ENCODE data around the gene EIPR1.

The EIPR1 gene

DNA sequence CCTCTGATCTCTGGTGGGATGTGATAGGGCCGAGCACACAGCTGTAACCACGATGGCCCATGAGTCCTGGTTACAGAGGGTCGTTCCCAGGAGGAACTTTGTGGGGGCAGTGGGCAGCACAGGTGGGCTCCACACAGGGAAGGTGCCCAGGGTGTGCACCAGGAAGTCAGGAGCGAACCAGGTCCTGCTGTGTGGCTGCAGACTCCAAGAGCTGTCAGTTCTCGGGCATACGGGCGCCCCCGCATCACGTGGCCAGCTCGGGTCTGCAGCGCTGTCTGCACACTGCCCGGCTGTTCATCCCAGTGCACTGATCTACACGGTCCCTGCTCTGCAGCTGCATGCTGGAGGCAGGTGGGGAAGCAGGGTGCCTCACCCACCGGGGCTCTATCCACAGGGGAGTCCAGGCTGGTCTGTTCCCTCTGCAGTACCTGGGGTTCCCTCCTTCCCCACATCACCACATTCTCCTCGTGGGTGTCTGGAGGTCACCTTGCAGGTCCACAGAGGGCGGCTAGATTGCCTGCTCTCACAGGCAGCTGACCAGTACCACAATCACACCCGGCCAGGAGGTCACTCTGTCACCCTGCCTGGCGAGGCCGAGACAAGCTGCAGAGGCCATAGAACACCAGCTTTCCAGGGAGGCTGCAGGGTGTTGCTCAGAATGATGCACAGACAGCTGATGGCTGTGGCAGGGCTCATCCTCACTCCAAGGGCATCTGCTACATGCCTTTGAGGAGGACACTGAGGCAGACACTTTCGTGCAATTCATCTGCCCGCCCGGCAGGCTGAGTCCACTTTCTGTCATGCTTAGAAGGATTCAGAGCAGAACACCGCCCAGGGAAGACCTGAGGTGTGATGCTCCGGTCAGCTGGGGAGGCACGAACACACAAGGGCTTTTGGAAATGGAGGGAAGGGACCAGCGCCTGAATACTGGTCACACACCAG lies 202.7 kb downstream of the EIPR1 start:
- no peak for DNase-seq (ENCODE audit: low spot score)

DNA sequence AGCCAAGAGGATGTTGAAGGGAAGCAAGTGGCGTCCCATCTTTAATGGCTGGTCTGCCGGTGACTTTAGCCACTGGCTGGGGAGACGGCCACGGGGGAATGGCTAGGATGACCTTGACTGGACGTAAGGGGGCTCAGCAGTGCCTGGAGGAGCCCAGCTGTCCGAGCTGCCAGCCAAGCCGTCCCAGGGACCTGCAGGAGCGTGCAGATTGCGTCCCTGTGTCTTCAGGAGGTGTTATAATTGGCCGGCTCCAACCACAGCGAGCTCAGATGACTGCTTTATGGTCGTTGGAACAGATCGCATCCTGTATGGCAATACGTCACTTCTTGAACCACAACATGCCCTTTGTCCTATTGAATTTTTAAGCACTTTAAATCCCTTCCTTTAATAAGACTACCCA lies 204.6 kb downstream of the EIPR1 start:
- no peak for DNase-seq (ENCODE audit: low spot score)

DNA sequence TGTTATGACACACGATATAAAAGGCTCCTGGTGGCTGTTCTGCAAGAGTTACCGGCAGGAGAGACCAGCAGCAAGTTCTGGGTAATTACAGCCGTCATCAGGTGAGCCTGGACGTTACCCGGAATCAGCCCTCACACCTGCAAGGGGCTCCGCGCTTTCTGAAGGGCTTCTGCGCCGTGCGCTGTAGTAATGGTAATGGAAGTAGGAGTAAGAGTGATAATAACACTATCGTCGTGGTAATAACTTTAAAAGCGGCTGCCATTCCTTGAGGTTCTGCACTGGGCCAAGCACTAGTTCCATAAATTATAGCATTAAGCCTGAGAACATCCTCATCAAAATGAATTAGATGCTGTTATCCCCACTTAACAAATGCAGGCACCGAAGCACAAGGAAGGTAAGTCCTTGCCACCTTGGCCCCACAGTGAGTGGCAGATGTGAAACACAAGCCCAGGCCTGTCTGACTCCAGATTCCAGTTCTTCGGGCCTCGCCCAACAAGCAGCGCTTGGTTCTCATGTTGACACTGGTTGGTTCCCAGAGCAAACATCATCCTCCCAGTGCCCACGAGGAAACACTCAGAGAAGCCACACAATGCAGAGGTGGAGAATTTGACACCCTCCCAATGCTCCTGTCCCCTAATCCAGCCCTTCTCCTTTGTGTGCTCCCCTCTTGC lies 205.2 kb downstream of the EIPR1 start:
- DNase-seq (ENCODE audit: low spot score): no peak

DNA sequence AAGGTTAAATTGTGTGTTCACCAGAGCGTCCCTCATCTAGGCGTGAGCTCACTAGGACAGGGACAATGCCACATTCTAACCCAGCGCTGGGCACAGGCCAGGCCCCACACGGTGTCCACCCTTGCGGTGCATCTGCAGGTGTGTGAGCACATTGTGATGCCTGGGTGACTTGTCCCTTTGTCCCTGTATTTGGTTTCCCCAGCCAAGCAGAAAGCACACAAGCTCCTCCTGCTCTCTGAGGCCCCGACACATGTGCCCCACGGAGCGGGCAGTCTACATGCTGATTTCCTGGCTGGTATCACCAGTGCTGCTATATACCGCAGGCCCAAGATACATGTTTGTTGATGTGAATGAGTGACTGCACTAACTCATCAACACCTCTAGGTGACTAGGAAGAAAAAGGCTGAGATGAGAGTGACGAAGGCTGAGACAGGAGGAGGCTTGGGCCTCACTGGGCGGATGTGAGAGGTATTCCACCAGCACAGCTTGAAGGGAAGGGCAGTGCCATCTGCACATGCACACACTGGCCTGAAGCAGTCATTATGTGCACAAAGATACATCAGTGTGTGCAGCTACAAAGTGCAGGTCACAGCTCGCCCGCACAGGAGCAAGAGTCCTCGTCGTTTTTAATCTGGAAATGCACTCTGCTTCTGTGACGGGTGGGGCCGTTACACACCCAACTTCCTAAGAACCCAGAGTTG lies 205.9 kb downstream of the EIPR1 start:
- no peak for DNase-seq (ENCODE audit: low spot score)

DNA sequence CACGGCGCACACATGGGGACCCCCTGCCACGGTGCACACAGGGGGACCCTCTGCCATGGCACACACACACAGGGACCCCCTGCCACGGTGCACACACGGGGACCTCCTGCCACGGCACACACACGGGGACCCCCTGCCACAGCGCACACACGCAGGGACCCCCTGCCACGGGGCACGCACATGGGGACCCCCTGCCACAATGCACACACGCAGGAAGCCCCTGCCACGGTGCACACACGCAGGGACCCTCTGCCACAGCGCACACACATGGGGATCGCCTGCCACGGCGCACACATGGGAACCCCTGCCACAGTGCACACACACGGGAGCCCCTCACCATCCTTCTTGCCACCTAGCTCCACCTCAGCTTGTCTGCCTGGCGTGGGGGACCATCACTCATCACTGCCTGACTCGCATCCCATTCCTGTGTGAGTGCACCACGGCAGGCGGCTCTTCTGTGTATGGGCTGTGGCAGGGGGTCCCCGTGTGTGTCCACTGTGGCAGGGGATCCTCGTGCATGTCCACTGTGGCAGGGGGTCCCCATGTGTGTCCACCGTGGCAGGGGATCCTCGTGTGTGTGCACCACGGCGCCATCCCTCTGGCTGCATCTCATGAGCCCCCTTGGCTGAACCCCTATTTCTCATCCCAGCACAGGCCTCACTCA lies 206.7 kb downstream of the EIPR1 start:
- no peak for DNase-seq (ENCODE audit: low spot score)

DNA sequence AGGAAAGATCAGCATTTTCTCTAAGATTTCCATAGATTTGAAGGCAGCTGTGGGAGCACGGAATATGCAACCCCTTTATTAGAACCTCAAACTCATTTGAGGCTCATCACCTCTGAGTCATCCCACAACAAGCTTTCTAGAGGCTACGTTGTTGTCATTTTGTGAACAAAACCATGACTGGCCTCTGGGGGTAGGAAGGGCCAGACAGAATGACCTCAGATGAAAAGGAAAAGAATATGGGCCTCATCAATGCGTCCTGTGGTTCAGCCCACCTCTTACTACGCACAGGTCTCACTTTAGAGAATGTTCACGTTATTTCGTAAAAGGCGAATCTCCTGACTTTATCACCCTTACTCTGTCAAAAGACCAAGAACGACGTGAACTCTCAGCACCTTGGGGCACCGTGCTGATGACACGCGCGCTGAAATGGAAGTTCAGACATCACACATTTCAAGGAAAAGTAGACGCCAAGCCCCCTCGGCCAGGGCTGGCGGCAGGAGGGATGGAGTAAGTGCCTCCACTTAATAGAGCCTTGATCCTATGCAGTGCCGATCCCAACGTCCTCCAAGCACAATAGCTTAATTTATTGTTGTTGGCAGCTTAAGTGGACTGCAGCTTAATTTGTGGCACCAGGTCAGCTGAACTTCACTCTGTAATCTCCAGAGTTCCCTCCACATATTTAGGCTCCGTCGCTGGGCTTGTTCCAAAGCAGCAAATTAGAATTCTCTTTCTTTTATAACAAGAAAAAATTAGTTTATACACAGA lies 208.3 kb downstream of the EIPR1 start:
- no peak for DNase-seq (ENCODE audit: low spot score)

DNA sequence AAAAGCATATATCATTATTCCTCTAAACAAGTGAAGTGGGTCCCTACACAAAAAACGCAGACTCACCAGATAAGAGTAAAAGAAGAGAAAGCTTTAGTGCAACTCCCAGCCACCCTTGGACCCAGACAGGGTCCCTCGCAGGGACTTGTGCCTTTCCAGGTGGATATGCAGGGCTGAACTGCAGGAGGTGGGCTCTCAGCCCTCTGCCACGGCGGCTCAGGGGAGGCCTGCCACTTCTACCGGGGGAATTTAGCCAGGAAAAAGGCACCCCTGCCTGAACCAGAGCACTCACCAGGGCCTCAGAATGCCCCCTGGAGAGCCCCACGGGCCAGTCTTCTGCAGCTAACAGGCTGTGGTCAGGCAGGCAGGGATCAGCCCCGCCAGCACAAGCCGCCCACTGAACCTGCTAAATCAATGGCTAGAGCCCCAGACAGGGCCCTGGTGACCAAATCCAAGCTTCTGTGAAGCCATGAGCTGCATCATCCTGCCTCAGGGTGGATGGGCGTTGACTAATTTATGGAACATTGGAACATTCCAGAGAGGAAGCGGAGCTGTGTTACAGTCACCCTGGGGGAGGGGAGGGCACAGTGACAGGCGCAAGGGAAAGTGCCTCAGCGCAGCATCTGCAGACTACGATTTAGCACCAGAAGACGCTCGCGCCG lies 209.3 kb downstream of the EIPR1 start:
- DNase-seq (ENCODE audit: low spot score): no peak

DNA sequence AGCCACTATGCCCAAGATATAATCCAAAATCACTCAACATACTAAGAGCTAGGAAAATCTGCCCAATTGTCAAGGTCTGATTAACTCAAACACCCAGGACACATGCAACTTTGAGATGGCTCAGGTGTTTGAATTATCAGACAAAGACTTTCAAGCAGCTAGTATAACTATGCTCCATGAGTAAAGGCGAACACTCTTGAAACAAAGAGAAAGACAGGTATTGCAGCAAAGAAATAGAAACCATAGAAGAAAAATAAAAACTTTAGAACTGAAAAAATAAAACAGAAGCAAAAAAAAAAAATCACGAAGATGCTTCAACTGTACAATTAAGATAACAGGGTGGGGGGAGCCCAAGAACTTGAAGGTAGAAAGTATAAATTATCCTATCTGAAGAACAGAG lies 214.2 kb downstream of the EIPR1 start:
- no peak for DNase-seq (ENCODE audit: low spot score)

DNA sequence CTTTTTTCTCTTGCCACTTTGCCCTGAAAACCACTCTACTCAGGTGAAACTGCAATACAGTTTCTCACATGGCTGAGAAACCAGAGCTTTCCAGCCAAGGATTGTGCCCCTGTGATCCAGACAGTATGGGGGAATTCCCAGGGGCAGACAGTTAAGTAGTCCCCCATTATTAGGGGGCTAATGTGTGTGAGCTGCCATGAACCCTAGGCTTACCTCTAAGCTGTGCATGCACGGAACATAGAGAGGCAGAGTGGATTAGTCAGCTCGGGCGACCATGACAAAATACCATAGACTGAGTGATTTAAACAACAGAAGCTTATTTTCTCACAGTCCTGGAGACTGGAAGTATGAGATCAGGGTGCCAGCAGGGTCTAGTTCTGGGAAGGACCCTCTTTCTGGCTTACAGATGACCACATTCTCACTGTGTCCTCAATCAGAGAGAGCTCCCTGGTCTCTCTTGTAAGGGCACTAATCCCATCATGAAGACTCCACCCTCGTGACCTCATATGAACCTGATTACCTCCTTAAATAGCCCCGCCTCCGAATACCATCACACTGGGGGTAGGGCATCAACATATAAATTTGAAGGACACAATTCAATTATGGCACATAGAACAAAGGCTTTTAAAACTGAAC lies 215.1 kb downstream of the EIPR1 start:
- no peak for DNase-seq (ENCODE audit: low spot score)

DNA sequence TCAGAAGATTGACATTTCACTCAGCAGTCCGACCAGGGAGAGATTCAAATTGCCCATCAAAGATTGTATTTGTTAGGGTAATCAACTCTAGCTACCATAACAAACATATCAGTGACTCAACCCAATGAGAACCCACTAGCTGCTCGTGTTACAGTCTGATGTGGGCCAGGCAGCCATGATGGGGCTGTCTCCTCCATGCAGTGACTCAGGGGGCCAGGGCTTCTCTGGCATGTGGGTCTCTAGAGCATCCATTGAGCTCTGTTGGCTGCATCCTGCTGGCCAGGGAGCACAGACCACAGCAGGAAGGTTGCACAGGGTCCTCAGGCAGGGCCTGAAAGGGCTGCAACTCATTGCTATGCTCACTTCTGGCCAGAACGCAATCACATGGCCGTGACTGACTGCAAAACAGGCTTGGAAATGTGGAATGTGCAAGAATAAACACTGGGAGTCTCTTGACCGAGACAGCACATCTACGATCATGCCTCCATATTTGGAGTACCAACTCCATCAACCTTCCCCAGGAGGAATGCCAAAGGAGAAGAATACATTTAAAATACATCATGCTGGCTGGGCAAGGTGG lies 216.8 kb downstream of the EIPR1 start:
- DNase-seq (ENCODE audit: low spot score): no peak

DNA sequence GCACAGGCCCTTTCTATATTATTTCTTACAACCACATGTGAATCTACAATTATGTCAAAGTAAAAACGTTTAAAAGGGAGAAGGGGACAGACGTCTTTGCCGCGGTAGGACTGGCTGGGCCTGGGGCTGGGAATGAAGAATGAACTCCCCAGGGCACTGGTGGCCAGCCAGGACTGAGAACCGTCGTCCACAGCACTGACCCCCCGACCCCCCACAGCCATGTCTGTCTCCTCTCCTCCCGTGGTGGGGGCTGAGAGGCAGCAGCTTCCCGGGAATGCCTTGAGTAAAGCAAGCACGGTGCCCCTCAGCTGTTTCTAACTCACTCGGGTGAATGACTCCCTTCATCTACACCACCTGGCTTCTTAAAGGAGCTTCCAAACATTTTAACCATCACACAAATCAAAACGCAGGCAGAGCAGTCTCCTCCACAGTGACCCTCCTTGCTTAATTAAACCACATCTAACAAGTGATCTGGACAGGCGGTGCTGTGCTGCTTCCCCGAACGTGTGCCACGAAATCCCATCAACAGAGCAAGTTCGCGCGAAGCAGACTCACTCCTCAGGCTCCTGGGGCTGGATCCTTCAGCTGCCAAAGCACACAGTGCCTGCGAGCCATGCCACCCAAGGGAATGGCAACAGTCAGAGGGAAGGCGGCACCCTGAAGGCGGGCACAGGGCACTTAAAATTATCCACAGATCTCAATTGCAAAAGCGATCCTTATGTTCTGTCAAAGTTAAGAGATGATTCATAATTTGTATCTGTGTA lies 217.7 kb downstream of the EIPR1 start:
- DNase-seq (ENCODE audit: low spot score): no peak

DNA sequence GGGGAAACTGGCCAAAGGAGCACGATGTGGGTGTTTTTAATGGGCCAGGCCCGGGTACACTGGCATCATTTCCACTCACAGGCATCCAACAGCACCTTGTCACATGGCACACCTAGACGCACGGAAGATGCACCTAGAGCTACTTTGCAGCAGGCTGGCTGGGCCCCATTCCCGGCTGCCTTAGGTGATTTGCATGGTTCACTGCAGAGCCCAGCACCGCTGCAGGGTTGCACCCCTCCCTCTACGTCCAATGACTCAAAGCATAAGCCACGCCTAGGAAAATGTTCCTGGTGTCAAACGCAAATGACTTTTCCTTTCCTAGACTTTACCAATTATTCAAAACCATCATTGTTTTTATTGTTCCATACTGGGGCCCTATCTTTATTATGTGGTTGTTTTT lies 222.9 kb downstream of the EIPR1 start:
- no peak for DNase-seq (ENCODE audit: low spot score)

DNA sequence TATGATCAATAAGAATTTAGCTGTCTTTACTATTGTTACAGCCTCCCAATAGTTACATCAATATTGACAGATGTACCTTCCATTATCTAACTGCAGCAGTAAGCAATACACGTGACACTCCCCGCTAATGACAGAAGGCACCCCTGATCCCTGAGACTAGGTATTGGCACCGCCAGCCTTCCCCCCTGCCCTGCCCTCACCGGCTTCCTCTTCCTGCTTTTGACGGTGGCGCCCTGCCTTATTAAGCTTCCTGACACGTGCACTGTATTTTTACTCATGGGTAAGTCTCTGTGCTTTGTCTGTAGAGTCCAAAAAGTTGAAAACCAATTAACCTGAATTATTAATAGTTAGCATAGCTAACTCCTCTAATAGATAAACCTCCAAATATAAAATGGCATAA lies 223.5 kb downstream of the EIPR1 start:
- DNase-seq (ENCODE audit: low spot score): no peak

DNA sequence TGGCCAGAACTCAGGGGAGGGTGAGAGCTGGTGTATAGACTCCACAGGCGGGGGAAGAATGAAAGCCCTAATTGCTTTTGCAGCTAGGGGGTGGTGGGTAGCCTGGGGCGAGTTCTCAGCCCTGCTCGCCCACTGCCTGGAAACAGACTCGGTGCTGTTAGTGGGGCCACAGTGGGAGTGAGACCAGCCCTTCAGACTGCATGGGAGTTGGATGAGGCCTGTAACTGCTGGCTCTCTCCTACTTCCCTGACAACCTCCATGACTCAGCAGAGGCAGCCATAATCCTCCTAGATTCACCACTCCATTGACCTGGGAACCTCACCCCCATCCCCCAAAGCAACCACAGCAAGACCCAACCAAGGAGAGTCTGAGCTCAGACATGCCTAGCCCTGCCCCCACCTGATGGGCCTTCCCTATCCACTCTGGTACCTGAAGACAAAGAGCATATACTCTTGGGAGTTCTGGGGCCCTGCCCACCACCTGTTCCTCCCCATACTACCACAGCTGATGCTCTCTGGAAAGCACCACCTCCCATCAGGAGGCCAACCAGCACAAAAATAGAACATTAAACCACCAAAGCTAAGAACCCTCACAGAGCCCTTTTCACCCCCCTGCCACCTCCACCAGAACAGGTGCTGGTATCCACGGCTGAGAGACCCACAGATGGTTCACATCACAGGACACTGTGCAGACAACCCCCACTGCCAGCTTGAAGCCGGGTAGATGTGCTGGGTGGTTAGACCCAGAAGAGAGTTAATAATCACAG lies 226.3 kb downstream of the EIPR1 start:
- DNase-seq (ENCODE audit: low spot score): no peak

DNA sequence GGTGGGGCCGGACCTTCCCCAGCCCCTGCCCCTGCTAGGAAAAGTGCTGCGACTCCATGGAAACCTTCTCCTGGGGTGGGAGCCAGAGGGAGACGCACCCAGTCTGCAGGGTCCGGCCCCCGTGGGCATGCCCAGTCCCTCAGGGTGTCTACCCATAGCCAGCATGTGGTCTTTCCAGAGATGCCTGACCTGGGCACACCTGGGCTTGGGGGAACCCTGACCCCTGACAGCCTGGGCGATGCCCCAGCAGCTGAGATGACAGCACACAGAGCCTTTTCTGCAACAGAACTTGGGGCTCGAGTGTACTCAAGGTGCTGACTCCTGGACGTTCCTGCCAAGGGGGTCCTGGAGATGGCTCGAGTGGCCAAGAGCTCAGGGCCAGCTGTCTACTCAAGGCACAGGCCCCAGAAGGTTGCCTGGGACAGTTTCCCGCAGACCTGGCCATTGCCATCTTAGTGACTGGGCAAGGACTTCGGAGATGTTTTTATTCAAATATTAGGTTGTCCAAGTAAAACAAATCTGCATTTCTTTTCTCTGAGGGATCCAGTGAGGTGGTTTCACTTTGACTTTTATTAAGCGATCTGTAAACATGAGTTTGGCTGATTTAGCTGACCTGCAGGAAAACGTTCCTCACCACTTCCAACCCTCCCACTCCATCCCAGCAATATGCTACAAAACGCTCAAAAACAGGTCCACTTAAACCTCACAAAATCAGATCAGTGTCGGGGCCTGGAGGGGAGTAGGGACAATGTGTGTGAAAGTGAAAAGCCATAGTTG lies 228.0 kb downstream of the EIPR1 start:
- DNase-seq (ENCODE audit: low spot score): no peak

DNA sequence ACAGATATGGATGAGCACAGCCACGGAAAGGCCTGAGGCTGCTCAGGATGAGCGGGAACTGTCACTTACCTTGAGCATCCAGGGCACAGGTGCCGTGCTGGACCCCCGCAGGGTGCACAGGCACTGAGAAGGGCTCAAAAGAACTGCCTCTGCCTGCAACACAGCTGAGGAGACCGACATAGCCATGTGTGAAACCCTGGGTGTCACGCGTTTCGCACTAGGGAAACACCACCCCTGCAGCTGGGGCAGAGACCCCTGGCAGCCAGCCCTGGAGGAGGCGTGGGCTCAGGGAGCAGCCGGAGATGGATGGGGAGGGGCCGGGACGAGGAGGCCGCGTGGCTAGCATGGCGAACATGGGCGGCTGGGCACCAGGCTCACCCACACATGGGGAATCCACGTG lies 228.9 kb downstream of the EIPR1 start:
- DNase-seq (ENCODE audit: low spot score): no peak

DNA sequence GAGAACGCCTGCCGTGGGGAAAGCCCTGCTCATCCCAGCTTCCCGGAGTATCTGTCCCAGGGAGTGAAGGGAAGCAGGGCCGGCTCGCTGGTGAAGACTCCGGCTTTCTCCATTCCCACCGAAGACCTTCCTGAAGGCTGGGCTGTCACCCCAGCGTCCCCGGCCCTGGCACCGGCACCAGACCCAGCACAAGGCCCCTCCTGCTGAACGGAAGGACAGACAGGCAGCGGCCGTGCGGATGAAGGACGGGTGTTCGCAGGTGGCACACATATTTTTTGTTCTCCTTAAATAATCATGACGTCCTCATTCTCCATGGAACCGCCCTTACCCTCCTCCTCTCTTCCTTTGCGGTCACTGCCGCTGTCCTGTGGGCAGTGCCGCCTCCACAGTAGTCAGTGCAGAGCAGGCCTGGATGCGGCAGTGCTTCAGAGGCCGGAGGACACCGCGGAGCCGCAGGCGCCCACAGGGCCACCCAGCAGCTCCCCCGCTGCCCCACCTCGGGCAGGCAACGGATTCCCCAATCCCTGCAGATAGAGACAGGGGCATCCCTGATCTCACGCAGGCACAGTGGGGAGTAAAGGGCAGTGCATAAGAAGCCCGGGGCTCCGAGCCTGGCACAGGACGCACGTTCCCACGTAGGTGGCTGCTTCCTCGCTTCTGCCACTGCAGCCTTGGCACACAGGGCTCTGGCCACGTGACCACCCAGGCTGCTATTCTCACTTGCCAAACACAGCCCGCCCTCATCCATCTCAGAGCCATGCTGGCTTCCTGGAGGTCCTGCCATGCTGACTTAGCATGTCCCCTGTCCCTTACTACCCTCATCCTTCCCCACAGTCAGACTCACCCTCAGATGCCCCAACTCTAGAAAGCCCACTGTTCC lies 229.7 kb downstream of the EIPR1 start:
- no peak for DNase-seq (ENCODE audit: low spot score)
